IPS-11a (cell line): Measurements from ENCODE around the gene SLC16A2.

Experiments used
- H3K4me3 ChIP-seq: one replicate; pipeline ENCODE4 v1.5.1; 2013; ENCODE audit warnings: low read depth, low read length, control low read depth

The SLC16A2 gene

GRCh38 chrX:74535086-74535407 lies 113.8 kb downstream of the SLC16A2 start:
- no peak overlapping the region for H3K4me3 ChIP-seq

- peak overlapping the region; percentile 37 for H3K4me3 ChIP-seq
These were observed 114.3 kb downstream of the SLC16A2 start for GRCh38 chrX:74535408-74536151.

GRCh38 chrX:74536152-74536831 lies 115.0 kb downstream of the SLC16A2 start:
- peak overlapping the region; percentile 37 for H3K4me3 ChIP-seq

- H3K4me3 ChIP-seq, result peak overlapping the region; percentile 37
These were observed 115.6 kb downstream of the SLC16A2 start for GRCh38 chrX:74536832-74537371.

- H3K4me3 ChIP-seq, result no peak overlapping the region
These were observed 119.4 kb downstream of the SLC16A2 start for GRCh38 chrX:74540635-74541249.

GRCh38 chrX:74545880-74546523 lies 124.7 kb downstream of the SLC16A2 start:
- H3K4me3 ChIP-seq, result no peak overlapping the region

- H3K4me3 ChIP-seq, result no peak overlapping the region
These were observed 125.7 kb downstream of the SLC16A2 start for GRCh38 chrX:74546984-74547383.

GRCh38 chrX:74550295-74550802 lies 129.1 kb downstream of the SLC16A2 start:
- no peak overlapping the region for H3K4me3 ChIP-seq

- H3K4me3 ChIP-seq, result no peak overlapping the region
These were observed 130.6 kb downstream of the SLC16A2 start for GRCh38 chrX:74551934-74552333.

GRCh38 chrX:74557378-74557777 lies 136.1 kb downstream of the SLC16A2 start:
- H3K4me3 ChIP-seq, result no peak overlapping the region

- H3K4me3 ChIP-seq, result no peak overlapping the region
These were observed 156.8 kb downstream of the SLC16A2 start for GRCh38 chrX:74578137-74578536.

GRCh38 chrX:74579597-74580198 lies 158.4 kb downstream of the SLC16A2 start:
- no peak overlapping the region for H3K4me3 ChIP-seq
